HG03097 (cell line): ENCODE results near the gene C19orf33.
"Not testable (repeated sequence)": the region's sequence is repeated elsewhere in the genome, so short reads cannot be mapped to it uniquely, and the experiment has no call there.

Source experiments
- ATAC-seq: cut with Tn5 transposase; IDR thresholded peaks from one replicate; pipeline ENCODE4 v1.9.1; 2021; ENCODE audit not compliant: unreplicated experiment, low FRiP score

The C19orf33 gene

GRCh38 chr19:38303517-38304351 lies at the start of gene C19orf33:
C19orf33 (plus strand) TSS chr19:38304251; CDS start chr19:38304262, 11 bp downstream.
- ATAC-seq, result no peak

GRCh38 chr19:38255383-38256014 lies 48.6 kb upstream of the C19orf33 start:
- ATAC-seq, result no peak

GRCh38 chr19:38261942-38262341 lies 42.1 kb upstream of the C19orf33 start:
- not testable (repeated sequence) for ATAC-seq

GRCh38 chr19:38262585-38263268 lies 41.3 kb upstream of the C19orf33 start:
- ATAC-seq, result no peak

GRCh38 chr19:38263689-38264485 lies 40.2 kb upstream of the C19orf33 start:
- no peak for ATAC-seq

GRCh38 chr19:38264486-38265212 lies 39.4 kb upstream of the C19orf33 start, which contains the start of gene SPINT2:
SPINT2 (plus strand) TSS chr19:38264573; CDS start chr19:38264893, 320 bp downstream.
- no peak for ATAC-seq

GRCh38 chr19:38265213-38265861 lies 38.7 kb upstream of the C19orf33 start:
- ATAC-seq, result no peak

GRCh38 chr19:38265921-38266429 lies 38.1 kb upstream of the C19orf33 start:
- ATAC-seq, result no peak

GRCh38 chr19:38266981-38267597 lies 37.0 kb upstream of the C19orf33 start:
- ATAC-seq, result no peak

- no peak for ATAC-seq
Observed at GRCh38 chr19:38267761-38268483, 36.1 kb upstream of the C19orf33 start.

GRCh38 chr19:38268539-38268938 lies 35.5 kb upstream of the C19orf33 start:
- no peak for ATAC-seq

GRCh38 chr19:38270587-38271167 lies 33.4 kb upstream of the C19orf33 start:
- no peak for ATAC-seq

GRCh38 chr19:38273499-38273898 lies 30.6 kb upstream of the C19orf33 start:
- ATAC-seq, result no peak

GRCh38 chr19:38274739-38275138 lies 29.3 kb upstream of the C19orf33 start:
- ATAC-seq, result no peak

- ATAC-seq, result no peak
Observed at GRCh38 chr19:38276942-38277517, 27.0 kb upstream of the C19orf33 start.

GRCh38 chr19:38277549-38277948 lies 26.5 kb upstream of the C19orf33 start:
- no peak for ATAC-seq

GRCh38 chr19:38277969-38278680 lies 25.9 kb upstream of the C19orf33 start:
- no peak for ATAC-seq
